ENCODE data around the gene PRX.
A peak's percentile ranks its signal among the peaks of the same experiment; 100 is the strongest.

Gene PRX

DNA sequence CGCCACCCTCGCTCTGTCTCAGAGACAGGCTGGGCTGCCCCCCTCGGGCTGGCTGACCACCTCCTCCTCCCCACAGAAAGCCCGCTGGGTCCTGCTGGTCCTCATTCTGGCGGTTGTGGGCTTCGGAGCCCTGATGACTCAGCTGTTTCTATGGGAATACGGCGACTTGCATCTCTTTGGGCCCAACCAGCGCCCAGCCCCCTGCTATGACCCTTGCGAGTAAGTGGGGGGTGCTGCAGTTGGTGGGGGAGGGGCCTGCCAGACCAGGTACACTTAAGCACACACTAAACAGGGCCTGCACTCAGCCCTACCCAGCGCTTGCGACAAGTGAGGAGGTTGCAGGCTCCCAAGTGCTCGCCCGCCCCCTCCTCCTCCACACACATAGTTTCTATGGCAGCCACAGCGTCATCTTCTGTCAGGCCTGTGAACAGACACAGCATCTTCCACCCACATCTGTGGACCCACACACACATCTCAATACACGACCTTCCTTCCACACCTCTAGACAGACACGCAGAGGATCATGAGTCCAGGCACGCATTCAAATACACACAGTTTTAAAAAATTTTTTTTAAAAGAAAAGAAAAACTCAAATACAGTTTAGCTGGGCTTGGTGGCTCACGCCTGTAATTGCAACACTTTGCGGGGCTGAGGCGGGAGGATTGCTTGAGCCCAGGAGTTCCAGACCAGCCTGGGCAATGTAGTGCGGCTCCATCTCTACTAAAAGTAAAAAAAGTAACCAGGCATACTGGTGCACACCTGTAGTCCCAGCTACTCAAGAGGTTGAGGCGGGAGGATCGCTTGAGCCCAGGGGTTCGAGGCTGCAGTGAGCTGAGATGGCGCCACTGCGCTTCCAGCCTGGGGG lies 46.2 kb downstream of the PRX start:
- peaks cover 9% of the 10 kb centered on the region; the same call in 1 of the 2 replicates for H3K4me1 ChIP-seq (ENCODE audit: insufficient read depth, low read length)
- peak overlapping the region; percentile 65; the same call in 1 of the 2 replicates for H3K4me3 ChIP-seq (ENCODE audit: low read length)
- H3K27me3 ChIP-seq (ENCODE audit: insufficient read depth, low read length) = no peaks in the 10 kb centered on the region
- peaks cover 32% of the 10 kb centered on the region for H3K36me3 ChIP-seq (ENCODE audit: insufficient read depth, low read depth, low read length)
- H3K9me3 ChIP-seq (ENCODE audit: insufficient read depth, low read depth, low read length) = no peaks in the 10 kb centered on the region
- H3K9ac ChIP-seq (ENCODE audit: low read depth, low read length) = peak overlapping the region; percentile 65; the same call in 1 of the 2 replicates
- no peak overlapping the region for H3K27ac ChIP-seq (ENCODE audit: low read length)

DNA sequence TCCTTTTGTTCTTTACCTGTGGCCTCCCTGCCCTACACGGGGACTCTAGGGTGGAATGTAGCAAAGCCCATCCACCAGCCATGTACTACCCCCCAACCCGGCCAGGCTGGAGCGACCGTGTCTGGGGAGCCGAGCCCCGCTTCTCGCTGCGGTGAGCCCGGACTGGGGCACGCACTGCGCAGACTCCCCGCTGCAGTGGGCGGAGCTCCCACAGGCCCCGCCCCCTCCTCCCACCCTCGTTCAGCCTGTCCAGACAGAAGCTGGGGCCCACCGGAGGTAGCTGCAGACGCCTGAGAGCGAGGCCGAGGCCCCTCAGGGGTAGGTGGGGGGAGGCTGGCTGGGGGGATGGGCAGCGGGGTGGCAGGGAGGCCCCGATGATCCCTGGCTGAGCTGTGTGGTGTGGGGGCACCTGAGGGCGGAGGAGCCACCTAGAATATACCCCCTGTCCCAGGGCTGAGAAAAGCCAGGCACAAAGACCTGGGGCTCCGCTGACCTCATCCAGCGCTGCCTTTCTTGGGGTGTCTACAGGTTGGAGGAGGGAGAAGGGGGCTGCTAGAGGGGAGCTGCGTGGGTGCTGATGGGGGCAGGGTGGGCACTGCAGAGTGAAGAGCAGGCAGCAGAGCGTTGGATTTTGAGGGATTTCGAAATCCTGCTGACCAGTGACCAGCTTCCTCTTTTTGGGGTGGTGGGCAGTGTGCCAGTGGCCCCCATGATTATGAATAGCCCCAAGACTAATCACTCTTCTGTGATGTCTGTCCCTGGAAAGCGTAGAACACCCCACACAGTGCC lies 47.4 kb downstream of the PRX start:
- H3K27me3 ChIP-seq (ENCODE audit: insufficient read depth, low read length) = no peaks in the 10 kb centered on the region
- peak overlapping the region; percentile 65 for H3K4me3 ChIP-seq (ENCODE audit: low read length)
- peaks cover 9% of the 10 kb centered on the region; the same call in 1 of the 2 replicates for H3K4me1 ChIP-seq (ENCODE audit: insufficient read depth, low read length)
- no peaks in the 10 kb centered on the region for H3K9me3 ChIP-seq (ENCODE audit: insufficient read depth, low read depth, low read length)
- peak overlapping the region; percentile 65; the same call in 1 of the 2 replicates for H3K9ac ChIP-seq (ENCODE audit: low read depth, low read length)
- H3K27ac ChIP-seq (ENCODE audit: low read length) = no peak overlapping the region
- H3K36me3 ChIP-seq (ENCODE audit: insufficient read depth, low read depth, low read length) = peaks cover 27% of the 10 kb centered on the region

DNA sequence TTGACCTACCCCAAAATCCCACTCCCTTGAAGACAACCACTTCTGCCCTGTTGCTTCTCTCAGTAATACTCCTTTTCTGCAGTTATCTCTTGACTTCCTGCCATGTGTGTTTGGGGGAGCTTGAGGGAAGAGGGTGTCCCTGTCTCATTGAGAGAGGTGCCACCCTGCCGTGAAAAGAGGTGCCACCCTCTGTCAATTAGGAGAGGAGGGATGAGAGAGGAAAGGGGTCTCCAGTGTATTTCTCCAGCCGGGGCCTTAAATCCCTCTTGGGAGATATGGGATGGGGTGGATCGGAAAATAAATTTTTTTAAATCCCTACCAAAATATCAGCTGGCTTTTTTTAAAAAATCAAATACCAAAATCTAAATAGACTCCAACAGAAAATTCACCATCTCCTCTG lies 48.2 kb downstream of the PRX start:
- peak overlapping the region; percentile 65 for H3K4me3 ChIP-seq (ENCODE audit: low read length)
- peak overlapping the region; percentile 43; the same call in 1 of the 2 replicates for H3K9ac ChIP-seq (ENCODE audit: low read depth, low read length)
- peaks cover 9% of the 10 kb centered on the region; the same call in 1 of the 2 replicates for H3K4me1 ChIP-seq (ENCODE audit: insufficient read depth, low read length)

DNA sequence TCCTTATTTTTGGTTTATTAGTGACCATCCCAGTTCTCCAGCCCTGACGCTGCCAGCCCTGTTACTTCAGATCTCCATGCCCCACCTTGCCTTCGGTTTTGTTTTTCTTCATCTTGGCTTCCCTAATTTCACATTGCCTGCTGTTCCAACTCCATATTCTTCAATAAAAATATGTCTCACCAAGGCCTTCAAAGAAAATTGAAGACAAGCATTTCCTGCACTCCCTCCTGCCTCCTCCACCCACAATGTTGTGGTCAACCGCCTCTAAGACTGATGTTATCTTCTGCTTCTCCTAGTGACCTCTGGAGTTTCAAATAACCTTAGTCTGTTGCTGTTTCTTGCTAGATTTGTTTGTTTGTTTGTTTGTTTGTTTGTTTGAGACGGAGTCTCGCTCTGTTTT lies 50.1 kb downstream of the PRX start:
- Histone ChIP-seq H3K27ac (ENCODE audit: low read length) (no peak overlapping the region), H3K36me3 (ENCODE audit: insufficient read depth, low read depth, low read length) (peaks cover 3% of the 10 kb centered on the region), H3K9ac (ENCODE audit: low read depth, low read length) (no peak overlapping the region), H3K4me1 (ENCODE audit: insufficient read depth, low read length) (peaks cover 9% of the 10 kb centered on the region; the same call in 1 of the 2 replicates), H3K9me3 (ENCODE audit: insufficient read depth, low read depth, low read length) (no peaks in the 10 kb centered on the region), H3K27me3 (ENCODE audit: insufficient read depth, low read length) (no peaks in the 10 kb centered on the region), H3K4me3 (ENCODE audit: low read length) (no peak overlapping the region)

More for the DNA sequence above, 48.2 kb downstream of the PRX start:
- Histone ChIP-seq H3K36me3 (ENCODE audit: insufficient read depth, low read depth, low read length) (peaks cover 19% of the 10 kb centered on the region), H3K9me3 (ENCODE audit: insufficient read depth, low read depth, low read length) (no peaks in the 10 kb centered on the region), H3K27me3 (ENCODE audit: insufficient read depth, low read length) (no peaks in the 10 kb centered on the region), H3K27ac (ENCODE audit: low read length) (no peak overlapping the region)

DNA sequence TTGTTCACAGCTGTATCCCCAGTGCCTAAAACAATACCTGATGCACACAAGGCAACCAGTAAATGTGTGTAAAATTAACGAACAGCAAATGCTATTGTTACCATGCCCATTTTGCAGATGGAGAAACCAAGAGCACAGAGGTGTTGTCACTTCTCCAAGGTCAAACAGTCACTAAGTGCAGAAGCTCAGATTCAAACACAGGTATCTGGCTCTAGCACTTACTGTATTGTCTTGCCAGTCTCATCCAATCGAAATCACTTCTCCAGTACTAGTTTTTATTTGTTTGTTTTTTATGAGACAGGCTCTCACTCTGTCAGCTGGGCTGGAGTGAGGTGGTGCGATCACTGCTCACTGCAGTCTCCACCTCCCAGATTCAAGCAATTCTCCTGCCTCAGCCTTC lies 51.0 kb downstream of the PRX start:
- no peak overlapping the region for H3K4me3 ChIP-seq (ENCODE audit: low read length)
- H3K9ac ChIP-seq (ENCODE audit: low read depth, low read length) = no peak overlapping the region
- H3K36me3 ChIP-seq (ENCODE audit: insufficient read depth, low read depth, low read length) = no peaks in the 10 kb centered on the region
- H3K27me3 ChIP-seq (ENCODE audit: insufficient read depth, low read length) = no peaks in the 10 kb centered on the region
- H3K9me3 ChIP-seq (ENCODE audit: insufficient read depth, low read depth, low read length) = no peaks in the 10 kb centered on the region
- H3K27ac ChIP-seq (ENCODE audit: low read length) = no peak overlapping the region
- H3K4me1 ChIP-seq (ENCODE audit: insufficient read depth, low read length) = peaks cover 6% of the 10 kb centered on the region; the same call in 1 of the 2 replicates

DNA sequence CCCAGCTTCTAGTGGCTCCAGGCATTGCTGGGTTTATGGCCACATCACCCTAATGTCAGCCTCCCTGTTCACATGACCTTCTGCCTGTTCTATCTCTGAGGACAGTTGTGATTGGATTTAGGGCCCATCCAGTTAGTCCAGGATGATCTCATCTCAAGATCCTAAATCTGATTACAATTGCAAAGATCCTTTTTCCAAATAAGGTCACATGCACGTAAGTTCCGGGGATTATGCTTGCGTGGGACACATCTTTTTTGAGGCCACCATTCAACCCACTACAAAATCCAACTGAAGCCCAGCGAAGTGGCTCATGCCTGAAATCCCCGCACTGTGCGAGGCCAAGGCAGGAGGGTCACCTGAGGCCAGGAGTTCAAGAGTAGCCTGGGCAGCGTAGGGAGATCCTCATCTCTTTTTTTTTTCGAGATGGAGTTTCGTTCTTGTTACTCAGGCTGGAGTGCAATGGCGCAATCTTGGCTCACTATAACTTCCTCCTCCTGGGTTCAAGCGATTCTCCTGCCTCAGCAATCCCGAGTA lies 52.4 kb downstream of the PRX start:
- H3K4me1 ChIP-seq (ENCODE audit: insufficient read depth, low read length) = peaks cover 4% of the 10 kb centered on the region; the same call in 1 of the 2 replicates
- H3K4me3 ChIP-seq (ENCODE audit: low read length) = no peak overlapping the region
- no peak overlapping the region for H3K27ac ChIP-seq (ENCODE audit: low read length)

DNA sequence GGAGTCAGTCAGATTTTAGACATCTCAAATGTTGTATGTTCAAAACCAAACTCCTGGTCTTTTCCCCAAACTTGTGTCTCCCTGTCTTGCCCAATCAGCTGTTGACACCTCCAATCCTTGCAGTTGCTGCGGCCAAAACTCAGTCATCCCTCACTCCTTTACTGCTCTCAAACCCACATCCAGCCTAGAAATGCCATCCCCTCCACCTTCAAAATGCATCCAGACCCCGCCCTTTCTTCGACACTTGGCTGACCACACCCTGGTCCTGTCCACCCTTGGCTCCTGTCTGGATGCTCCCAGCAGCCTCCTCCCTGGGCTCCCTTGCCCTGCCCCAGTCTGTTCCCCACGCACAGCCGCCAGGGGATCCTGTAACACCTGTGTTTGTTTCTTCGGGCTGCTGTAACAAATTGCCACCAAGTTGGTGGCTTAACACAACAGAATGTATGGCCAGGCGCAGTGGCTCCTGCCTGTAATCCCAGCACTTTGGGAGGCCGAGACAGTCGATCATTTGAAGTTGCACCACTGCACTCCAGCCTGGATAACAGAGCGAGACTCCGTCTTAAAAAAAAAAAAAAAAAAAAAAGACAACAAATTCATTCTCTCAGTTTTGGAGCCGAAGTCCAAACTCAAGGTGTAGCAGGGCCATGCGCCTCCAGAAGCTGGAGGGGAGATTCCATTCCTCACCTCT lies 53.0 kb downstream of the PRX start:
- Histone ChIP-seq H3K27me3 (ENCODE audit: insufficient read depth, low read length) (no peaks in the 10 kb centered on the region), H3K9me3 (ENCODE audit: insufficient read depth, low read depth, low read length) (no peaks in the 10 kb centered on the region), H3K36me3 (ENCODE audit: insufficient read depth, low read depth, low read length) (no peaks in the 10 kb centered on the region), H3K9ac (ENCODE audit: low read depth, low read length) (no peak overlapping the region), H3K27ac (ENCODE audit: low read length) (no peak overlapping the region), H3K4me3 (ENCODE audit: low read length) (no peak overlapping the region), H3K4me1 (ENCODE audit: insufficient read depth, low read length) (peaks cover 3% of the 10 kb centered on the region; the same call in 1 of the 2 replicates)

More for the DNA sequence above, 52.4 kb downstream of the PRX start:
- Histone ChIP-seq H3K27me3 (ENCODE audit: insufficient read depth, low read length) (no peaks in the 10 kb centered on the region), H3K36me3 (ENCODE audit: insufficient read depth, low read depth, low read length) (no peaks in the 10 kb centered on the region), H3K9ac (ENCODE audit: low read depth, low read length) (no peak overlapping the region), H3K9me3 (ENCODE audit: insufficient read depth, low read depth, low read length) (no peaks in the 10 kb centered on the region)

DNA sequence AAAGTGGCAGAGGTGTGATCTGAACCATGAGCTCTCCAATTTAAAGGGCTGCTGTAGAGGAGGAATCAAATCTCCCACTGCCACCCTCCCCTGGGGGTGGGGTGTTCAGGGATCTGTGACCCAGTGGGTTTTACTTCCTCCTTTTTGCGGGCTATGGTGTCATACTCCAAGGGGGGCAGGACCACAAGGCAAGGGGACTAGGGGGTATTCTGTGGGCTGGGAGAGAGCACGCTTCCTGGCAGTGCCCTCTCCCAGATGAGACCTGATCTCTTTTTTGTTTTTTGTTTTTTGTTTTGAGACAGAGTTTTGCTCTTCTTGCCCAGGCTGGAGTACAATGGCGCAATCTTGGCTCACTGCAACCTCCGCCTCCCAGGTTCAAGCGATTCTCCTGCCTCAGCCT lies 54.4 kb downstream of the PRX start:
- no peak overlapping the region for H3K9ac ChIP-seq (ENCODE audit: low read depth, low read length)
- no peak overlapping the region for H3K27ac ChIP-seq (ENCODE audit: low read length)
- no peaks in the 10 kb centered on the region for H3K27me3 ChIP-seq (ENCODE audit: insufficient read depth, low read length)
- H3K4me3 ChIP-seq (ENCODE audit: low read length) = no peak overlapping the region
- no peaks in the 10 kb centered on the region for H3K4me1 ChIP-seq (ENCODE audit: insufficient read depth, low read length)
- no peaks in the 10 kb centered on the region for H3K36me3 ChIP-seq (ENCODE audit: insufficient read depth, low read depth, low read length)
- no peaks in the 10 kb centered on the region for H3K9me3 ChIP-seq (ENCODE audit: insufficient read depth, low read depth, low read length)

DNA sequence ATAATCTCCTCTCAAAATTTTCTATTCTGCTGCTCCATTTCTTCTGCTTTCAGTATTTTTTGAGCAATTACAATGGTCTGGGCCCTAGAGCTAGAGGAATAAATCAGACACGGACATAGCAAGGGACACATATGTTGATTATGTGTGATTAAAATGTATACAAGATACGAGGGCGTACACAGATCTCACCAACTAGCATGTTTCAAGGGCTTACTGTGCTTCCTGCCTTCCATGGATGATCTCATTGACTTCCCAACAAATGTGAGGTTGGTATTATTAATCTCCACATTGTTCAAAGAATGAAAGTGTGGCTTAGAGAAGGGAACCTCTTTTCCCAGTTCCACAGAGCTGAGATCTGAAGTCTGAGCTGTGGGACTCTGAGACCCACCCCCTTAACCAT lies 55.5 kb downstream of the PRX start:
- H3K27me3 ChIP-seq (ENCODE audit: insufficient read depth, low read length) = no peaks in the 10 kb centered on the region
- no peaks in the 10 kb centered on the region for H3K36me3 ChIP-seq (ENCODE audit: insufficient read depth, low read depth, low read length)
- H3K4me1 ChIP-seq (ENCODE audit: insufficient read depth, low read length) = no peaks in the 10 kb centered on the region
- H3K9ac ChIP-seq (ENCODE audit: low read depth, low read length) = no peak overlapping the region
- H3K9me3 ChIP-seq (ENCODE audit: insufficient read depth, low read depth, low read length) = no peaks in the 10 kb centered on the region
- no peak overlapping the region for H3K4me3 ChIP-seq (ENCODE audit: low read length)
- no peak overlapping the region for H3K27ac ChIP-seq (ENCODE audit: low read length)

DNA sequence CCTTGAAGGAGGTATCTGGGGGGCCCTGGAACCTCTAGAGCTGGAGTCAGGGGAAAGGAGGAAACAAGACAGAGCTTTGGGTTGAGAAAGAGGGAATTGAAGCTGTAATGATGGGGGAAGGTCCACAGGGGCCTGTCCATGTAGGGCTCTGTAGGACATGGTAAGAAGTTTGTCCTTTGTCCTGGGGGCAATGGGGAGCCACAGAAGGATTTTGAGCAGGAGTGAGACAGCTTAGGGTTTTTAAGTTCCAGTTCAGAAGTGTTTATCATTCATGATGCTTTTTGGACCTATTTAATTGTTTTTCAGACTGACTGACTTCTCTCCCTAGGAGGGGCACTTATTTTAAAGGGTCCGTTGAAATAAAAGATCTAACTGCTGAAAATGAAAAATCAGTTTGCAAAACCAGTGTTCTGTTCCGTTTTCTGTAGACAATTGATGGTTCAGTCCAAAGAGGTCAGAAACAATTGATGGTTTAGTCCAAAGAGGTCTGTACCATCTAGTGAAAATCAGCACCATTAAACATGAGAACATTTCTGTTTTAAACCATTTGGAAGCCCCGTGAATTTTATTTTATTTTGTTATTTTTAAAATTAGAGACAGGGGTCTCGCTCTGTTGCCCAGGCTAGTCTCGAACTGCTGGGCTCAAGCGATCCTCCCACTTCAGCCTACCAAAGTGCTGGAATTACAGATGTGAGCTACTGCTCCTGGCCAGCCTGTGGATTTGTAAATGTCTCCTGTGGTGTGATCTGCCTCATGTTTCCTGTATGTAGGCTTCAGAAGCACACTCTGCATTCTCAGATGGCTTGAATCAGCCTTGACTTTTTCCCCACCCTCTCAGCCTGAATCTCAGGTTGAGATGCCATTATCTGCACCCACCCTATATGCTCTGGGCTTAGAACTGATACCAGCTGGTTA lies 56.2 kb downstream of the PRX start:
- no peaks in the 10 kb centered on the region for H3K9me3 ChIP-seq (ENCODE audit: insufficient read depth, low read depth, low read length)
- no peak overlapping the region for H3K27ac ChIP-seq (ENCODE audit: low read length)
- no peaks in the 10 kb centered on the region for H3K36me3 ChIP-seq (ENCODE audit: insufficient read depth, low read depth, low read length)
- no peaks in the 10 kb centered on the region for H3K27me3 ChIP-seq (ENCODE audit: insufficient read depth, low read length)
- no peak overlapping the region for H3K4me3 ChIP-seq (ENCODE audit: low read length)
- no peak overlapping the region for H3K9ac ChIP-seq (ENCODE audit: low read depth, low read length)
- H3K4me1 ChIP-seq (ENCODE audit: insufficient read depth, low read length) = no peaks in the 10 kb centered on the region

Measured in iPS-20b (cell line).